Suprapubic skin (tissue), 4 donors: Measurements from ENCODE around the gene CYSRT1. TPM values are rescaled to one million over a fixed set of nuclear protein-coding genes. Genes with fewer than 3 reads are reported as not detected.
"Not testable (repeated sequence)": the region's sequence is repeated elsewhere in the genome, so short reads cannot be mapped to it uniquely, and the experiment has no call there.

ENCODE experiments used
- DNase-seq, 2 donors: peaks; one replicate each; pipeline ENCODE4 v3.0.0-alpha.2; 2019; ENCODE audit warnings: low spot score in 2 of 2
- H3K27ac ChIP-seq: fragments of 200-600 bp; sonication (generic); one replicate; pipeline ENCODE4 v1.5.1; 2019
- H3K27me3 ChIP-seq: fragments of 200-600 bp; sonication (generic); one replicate; pipeline ENCODE4 v1.5.1; 2019
- H3K36me3 ChIP-seq: fragments of 200-600 bp; sonication (generic); one replicate; pipeline ENCODE4 v1.5.1; 2019
- H3K4me1 ChIP-seq: fragments of 200-600 bp; sonication (generic); one replicate; pipeline ENCODE4 v1.5.1; 2019
- H3K4me3 ChIP-seq: fragments of 200-600 bp; sonication (generic); one replicate; pipeline ENCODE4 v1.5.1; 2019; ENCODE audit warnings: mild to moderate bottlenecking
- H3K9me3 ChIP-seq: fragments of 200-600 bp; sonication (generic); one replicate; pipeline ENCODE4 v1.5.1; 2019
- CTCF ChIP-seq, 2 donors: fragments of 200-600 bp in 1 of 2; fragments of 450-650 bp in 1 of 2; sonication (generic) in 1 of 2; IDR thresholded peaks; one replicate each; pipeline ENCODE4 v1.5.1; 2016 to 2019; ENCODE audit warnings: antibody characterized with exemption in 2 of 2, mild to moderate bottlenecking in 1 of 2, moderate library complexity in 1 of 2
- EP300 ChIP-seq: sonication (generic); formaldehyde crosslinking; IDR thresholded peaks from one replicate; pipeline ENCODE4 v1.6.1; 2017; ENCODE audit warnings: antibody characterized with exemption
- POLR2A ChIP-seq, 2 donors: fragments of 450-650 bp; IDR thresholded peaks; one replicate each; pipeline ENCODE4 v1.6.1; 2017; ENCODE audit warnings: antibody characterized with exemption in 2 of 2, mild to moderate bottlenecking in 2 of 2, moderate library complexity in 2 of 2
- POLR2AphosphoS5 ChIP-seq, 3 donors: sonication (generic); formaldehyde crosslinking; IDR thresholded peaks; one replicate each; pipeline ENCODE4 v1.6.1; 2017; ENCODE audit warnings: antibody characterized with exemption in 3 of 3
- WGBS: methylation state at CpG from one replicate; pipeline ENCODE4 v1.1.5; 2018; 5-methylcytosine and 5-hydroxymethylcytosine counted together
- total RNA-seq, 4 donors: library from RNA; depleted of rRNA; stranded (reverse); fragments of >200 nt; gene quantifications; one replicate each; pipeline ENCODE4 v1.1.0, GENCODE V29; 2016

Gene CYSRT1
- total RNA-seq, 4 donors from 2014 or later, result 22.8 to 65.7 (median 44.2) TPM

- Histone ChIP-seq H3K4me1 (peaks cover 83% of the 10 kb centered on the region), H3K36me3 (peaks cover 15% of the 10 kb centered on the region), H3K27me3 (peaks cover under 1% of the 10 kb centered on the region), H3K27ac (peak within 1 kb of the TSS; percentile 96), H3K4me3 (peak within 1 kb of the TSS; percentile 88), H3K9me3 (no peaks in the 10 kb centered on the region)
- TF ChIP-seq POLR2AphosphoS5 (IDR thresholded peaks at IDR 0.05), result peak; percentile 96 to 100 (median 100)
- TF ChIP-seq CTCF (IDR thresholded peaks at IDR 0.05), result peak in 1 of 2 donors; percentile 4
- peak; percentile 100 for TF ChIP-seq POLR2A (IDR thresholded peaks at IDR 0.05)
- TF ChIP-seq EP300, result no peak
- peak; percentile 99 to 100 for DNase-seq
- WGBS, result 0% methylated on average over 1 of the region's 67 CpGs
These were observed 16.0 kb downstream of the CYSRT1 start, which contains the start of gene TUBB4B for GRCh38 chr9:137240841-137241489. TUBB4B (plus strand) TSS chr9:137241287; CDS start chr9:137241361, 74 bp downstream.

- Histone ChIP-seq H3K4me3 (peak overlapping the region; percentile 88), H3K27ac (peak overlapping the region; percentile 96), H3K36me3 (peaks cover 15% of the 10 kb centered on the region), H3K27me3 (no peaks in the 10 kb centered on the region), H3K9me3 (no peaks in the 10 kb centered on the region), H3K4me1 (peaks cover 76% of the 10 kb centered on the region)
- WGBS, result 35% methylated on average over 4 of the region's 83 CpGs
- TF ChIP-seq POLR2AphosphoS5 (IDR thresholded peaks at IDR 0.05), result peak in 2 of 3 donors; percentile 16 to 21
- TF ChIP-seq CTCF (IDR thresholded peaks at IDR 0.05), result no peak
- no peak for DNase-seq
These were observed 16.7 kb downstream of the CYSRT1 start for GRCh38 chr9:137241490-137242268.

- Histone ChIP-seq H3K27me3 (no peaks in the 10 kb centered on the region), H3K4me1 (peaks cover 67% of the 10 kb centered on the region), H3K9me3 (no peaks in the 10 kb centered on the region), H3K36me3 (peaks cover 15% of the 10 kb centered on the region), H3K4me3 (peak overlapping the region; percentile 88), H3K27ac (peak overlapping the region; percentile 96)
- WGBS, result 62% methylated on average over 16 of the region's 36 CpGs
- DNase-seq, result no peak
- TF ChIP-seq POLR2A (IDR thresholded peaks at IDR 0.05) (no peak), CTCF (IDR thresholded peaks at IDR 0.05) (no peak), EP300 (no peak), POLR2AphosphoS5 (IDR thresholded peaks at IDR 0.05) (no peak)
These were observed 17.6 kb downstream of the CYSRT1 start for GRCh38 chr9:137242269-137243203.

- H3K9me3 ChIP-seq, DNase-seq, H3K4me3 ChIP-seq, H3K27me3 ChIP-seq, H3K27ac ChIP-seq: not testable (repeated sequence)
- Histone ChIP-seq H3K4me1 (peaks cover 60% of the 10 kb centered on the region), H3K36me3 (peaks cover 15% of the 10 kb centered on the region)
- WGBS, result 82% methylated on average over 14 of the region's 18 CpGs
These were observed 18.3 kb downstream of the CYSRT1 start for GRCh38 chr9:137243266-137243625.

- TF ChIP-seq EP300, result no peak
- TF ChIP-seq POLR2AphosphoS5 (IDR thresholded peaks at IDR 0.05), result no peak
- no peak for TF ChIP-seq CTCF (IDR thresholded peaks at IDR 0.05)
- 60% methylated on average over 11 of the region's 15 CpGs for WGBS
- DNase-seq, result no peak
- Histone ChIP-seq H3K9me3 (no peaks in the 10 kb centered on the region), H3K27ac (no peak overlapping the region), H3K36me3 (peaks cover 15% of the 10 kb centered on the region), H3K27me3 (no peaks in the 10 kb centered on the region), H3K4me3 (no peak overlapping the region), H3K4me1 (peaks cover 54% of the 10 kb centered on the region)
These were observed 18.9 kb downstream of the CYSRT1 start for GRCh38 chr9:137243626-137244485.
